HUDEP-2 (cell line): ENCODE measurements around the gene EMCN.
A peak's percentile ranks its signal among the peaks of the same experiment; 100 is the strongest.

ENCODE experiments used
- DNase-seq, 76 experiments: peaks; one replicate each; lab custom pipeline; 2025; ENCODE audit not compliant: unreplicated experiment in 76 of 76; lab: John Stamatoyannopoulos, UW

The EMCN gene

GRCh38 chr4:100494166-100494565, 23.7 kb downstream of the EMCN start:
- DNase-seq = no peak

GRCh38 chr4:100493756-100494155, 24.1 kb downstream of the EMCN start:
- DNase-seq = no peak

- no peak for DNase-seq
These were observed 25.7 kb downstream of the EMCN start for GRCh38 chr4:100492129-100492528.

- DNase-seq = no peak
These were observed 28.5 kb downstream of the EMCN start for GRCh38 chr4:100489305-100489704.

GRCh38 chr4:100486496-100486895, 31.3 kb downstream of the EMCN start:
- no peak for DNase-seq

- DNase-seq = no peak
These were observed 34.0 kb downstream of the EMCN start for GRCh38 chr4:100483796-100484195.

- DNase-seq = no peak
These were observed 37.9 kb downstream of the EMCN start for GRCh38 chr4:100479971-100480370.

GRCh38 chr4:100469555-100469954, 48.3 kb downstream of the EMCN start:
- DNase-seq = no peak

GRCh38 chr4:100466501-100466900, 51.3 kb downstream of the EMCN start:
- DNase-seq = no peak

GRCh38 chr4:100461807-100462605, 55.8 kb downstream of the EMCN start:
- no peak for DNase-seq

- no peak for DNase-seq
These were observed 67.4 kb downstream of the EMCN start for GRCh38 chr4:100450449-100450848.

- DNase-seq = no peak
These were observed 86.4 kb downstream of the EMCN start for GRCh38 chr4:100431416-100431815.

GRCh38 chr4:100430451-100430850, 87.4 kb downstream of the EMCN start:
- DNase-seq = no peak

- no peak for DNase-seq
These were observed 88.2 kb downstream of the EMCN start for GRCh38 chr4:100429616-100430015.

- DNase-seq = no peak
These were observed 89.8 kb downstream of the EMCN start for GRCh38 chr4:100428051-100428450.

- no peak for DNase-seq
These were observed 93.4 kb downstream of the EMCN start for GRCh38 chr4:100424376-100424775.

- no peak for DNase-seq
These were observed 94.9 kb downstream of the EMCN start for GRCh38 chr4:100422894-100423293.

- peak in 1 of 76 experiments; percentile 1 for DNase-seq
These were observed 96.4 kb downstream of the EMCN start for GRCh38 chr4:100421361-100421978.

- DNase-seq = no peak
These were observed 97.3 kb downstream of the EMCN start for GRCh38 chr4:100420571-100420970.

GRCh38 chr4:100417565-100417964, 100.3 kb downstream of the EMCN start:
- DNase-seq = no peak

GRCh38 chr4:100414016-100414790, 103.6 kb downstream of the EMCN start:
- no peak for DNase-seq

- no peak for DNase-seq
These were observed 126.0 kb downstream of the EMCN start for GRCh38 chr4:100391863-100392262.
